K562 (cell line): Measurements from ENCODE around the gene EIF1B. TPM values are rescaled to one million over a fixed set of nuclear protein-coding genes. Genes with fewer than 3 reads are reported as not detected.

Experiments used
- CREB3L1 ChIP-seq: fragments of 450-650 bp; IDR thresholded peaks from 2 replicates; pipeline ENCODE4 v1.6.1; 2014; ENCODE audit warnings: low read depth, mild to moderate bottlenecking, moderate library complexity, borderline replicate concordance
- CREB5 ChIP-seq: fragments of 250-450 bp; sonication (Bioruptor Pico); IDR thresholded peaks from 2 replicates; pipeline ENCODE4 v1.5.0; 2020; ENCODE audit warnings: mild to moderate bottlenecking
- GATAD2B ChIP-seq: fragments of 450-650 bp; IDR thresholded peaks from 2 replicates; pipeline ENCODE4 v1.6.1; 2017; ENCODE audit warnings: mild to moderate bottlenecking, borderline replicate concordance
- LEF1 ChIP-seq: fragments of 450-650 bp; IDR thresholded peaks from 2 replicates; pipeline ENCODE4 v1.6.1; 2016; ENCODE audit warnings: mild to moderate bottlenecking
- MGA ChIP-seq: fragments of 450-650 bp; IDR thresholded peaks from 2 replicates; pipeline ENCODE4 v1.6.1; 2016; ENCODE audit warnings: mild to moderate bottlenecking, moderate library complexity
- SMAD4 ChIP-seq: fragments of 250-450 bp; sonication (Bioruptor Pico); conservative IDR thresholded peaks from 2 replicates; pipeline ENCODE4 v1.8.0; 2021; ENCODE audit warnings: inconsistent platforms, mild to moderate bottlenecking, moderate library complexity
- TRIM25 ChIP-seq: fragments of 450-650 bp; IDR thresholded peaks from 2 replicates; pipeline ENCODE4 v1.7.0; 2016; ENCODE audit warnings: borderline replicate concordance
- ZFP1 ChIP-seq: fragments of 450-650 bp; formaldehyde crosslinking; IDR thresholded peaks from 2 replicates; pipeline ENCODE4 v1.4.0; 2020; ENCODE audit warnings: mild to moderate bottlenecking, mixed read lengths
- ZFPM2 ChIP-seq: fragments of 250-450 bp; sonication (Bioruptor Pico); IDR thresholded peaks from 2 replicates; pipeline ENCODE4 v1.5.1; 2022; ENCODE audit warnings: mild to moderate bottlenecking
- ZNF263 ChIP-seq: sonication (generic); formaldehyde crosslinking; IDR thresholded peaks from 2 replicates; pipeline ENCODE4 v1.8.0; 2022; ENCODE audit warnings: mild to moderate bottlenecking, missing genetic modification reagents, borderline replicate concordance
- polyA plus RNA-seq, 8 experiments: library from polyadenylated mRNA; depleted of rRNA in 4 of 8; stranded (reverse) in 5 of 8; unstranded in 3 of 8; fragments of >200 nt; fragmentation: Nextera tagmentation in 2 of 8; fragmentation: Illumina TruSeq in 1 of 8; extraction: Ambion mirVana in 2 of 8; extraction: Trizol in 1 of 8; gene quantifications; 2 replicates each; pipeline versions ENCODE4 v1.2.1 to v1.2.3, GENCODE V29; 2011 to 2014; ENCODE audit warnings: inconsistent platforms in 1 of 8, missing spikeins in 1 of 8
- total RNA-seq, 7 experiments: library from RNA; depleted of rRNA in 6 of 7; stranded (reverse); fragments of >200 nt in 6 of 7; fragmentation: Illumina TruSeq in 2 of 7; extraction: Trizol in 2 of 7; gene quantifications; 2 replicates each; pipeline versions ENCODE4 v1.2.1 to v1.2.3, GENCODE V29; 2011 to 2021; ENCODE audit warnings: low replicate concordance in 1 of 7

EIF1B gene
- total and polyA plus RNA-seq, 9 of the 15 experiments (the other 6 are each of a cell fraction or from before 2014, with no cell fraction given) = 18.1 to 184 (median 78.9) TPM

- 0 out of 2 replicates have a peak, but pooled peaks have one; percentile 51 for TF ChIP-seq TRIM25
- TF ChIP-seq LEF1 = no peak
- 0 out of 2 replicates have a peak, but pooled peaks have one; percentile 64 for TF ChIP-seq ZFPM2 (CRISPR knock-in tag)
- no peak for TF ChIP-seq GATAD2B
- TF ChIP-seq MGA = no peak
- 0 out of 2 replicates have a peak, but pooled peaks have one; percentile 54 for TF ChIP-seq ZNF263 (CRISPR knock-in tag)
- no peak; the same call in 1 of the 2 replicates for TF ChIP-seq CREB3L1
- TF ChIP-seq ZFP1 (CRISPR knock-in tag) = no peak
- TF ChIP-seq SMAD4 (CRISPR knock-in tag) = no peak
- no peak for TF ChIP-seq CREB5 (CRISPR knock-in tag)
Observed at GRCh38 chr3:40309925-40310695, 603 bp downstream of the EIF1B start (continued).
